LNCaP clone FGC (cell line): ENCODE data around the gene ENPP7.
A peak's percentile ranks its signal among the peaks of the same experiment; 100 is the strongest.

Experiments
- DNase-seq: peaks from one replicate; pipeline ENCODE4 v3.0.0-alpha.2; 2011; ENCODE audit warnings: low read depth
- H3K4me3 ChIP-seq: 2 replicates; pipeline ENCODE4 v1.5.1; 2011; ENCODE audit warnings: mild to moderate bottlenecking, low read depth, low read length, control low read depth
- CTCF ChIP-seq: IDR thresholded peaks from 2 replicates; pipeline ENCODE4 v1.5.1; 2012; ENCODE audit warnings: mild to moderate bottlenecking; ENCODE audit not compliant: control insufficient read depth, insufficient read depth; ENCODE audit errors: extremely low read depth

The ENPP7 gene

GRCh38 chr17:79722787-79723186, 8.0 kb upstream of the ENPP7 start:
- no peak for TF ChIP-seq CTCF
- DNase-seq = no peak
- H3K4me3 ChIP-seq = no peak overlapping the region

- no peak for TF ChIP-seq CTCF
- no peak overlapping the region; the same call in 1 of the 2 replicates for H3K4me3 ChIP-seq
Observed at GRCh38 chr17:79728169-79728907, 2.4 kb upstream of the ENPP7 start.

GRCh38 chr17:79728908-79729471, 1.8 kb upstream of the ENPP7 start:
- TF ChIP-seq CTCF = no peak
- DNase-seq = no peak
- H3K4me3 ChIP-seq = no peak overlapping the region

More at GRCh38 chr17:79728169-79728907, 2.4 kb upstream of the ENPP7 start:
- DNase-seq = peak; percentile 77

GRCh38 chr17:79729761-79730160, 982 bp upstream of the ENPP7 start:
- no peak for DNase-seq
- no peak overlapping the region for H3K4me3 ChIP-seq
- no peak for TF ChIP-seq CTCF

- DNase-seq = no peak
- TF ChIP-seq CTCF = no peak
- H3K4me3 ChIP-seq = no peak overlapping the region
Observed at GRCh38 chr17:79730437-79730768, 340 bp upstream of the ENPP7 start.

- H3K4me3 ChIP-seq = no peak overlapping the region
- no peak for TF ChIP-seq CTCF
- DNase-seq = no peak
Observed at GRCh38 chr17:79732254-79732653, 1.5 kb downstream of the ENPP7 start.
